ENCODE data around the gene CNOT1. TPM values are rescaled to one million over a fixed set of nuclear protein-coding genes. Genes with fewer than 3 reads are reported as not detected.
A peak's percentile ranks its signal among the peaks of the same experiment; 100 is the strongest.
"Not testable (repeated sequence)": the region's sequence is repeated elsewhere in the genome, so short reads cannot be mapped to it uniquely, and the experiment has no call there.

Gene CNOT1
- total RNA-seq, 2 experiments from 2014 or later: 245 to 283 TPM

- Mint-ChIP-seq H3K27ac (no peak overlapping the region), H3K36me3 (ENCODE audit: low read depth) (peaks cover 3% of the 10 kb centered on the region), H3K27me3 (peaks cover 11% of the 10 kb centered on the region), H3K9me3 (no peaks in the 10 kb centered on the region), H3K4me3 (no peak overlapping the region), H3K4me1 (peaks cover 13% of the 10 kb centered on the region)
- ChIA-PET POLR2A (no interaction called here), CTCF (interaction anchor here (0.9 kb wide), 1 partner anchor 47 kb away, joined by 4 read pairs; no protein-coding TSS in a partner anchor)
- DNase-seq: no peak
Measured at GRCh38 chr16:58634265-58634802, 4.7 kb upstream of the CNOT1 start.

GRCh38 chr16:58628845-58629732, 537 bp downstream of the CNOT1 start:
- POLR2A ChIA-PET: no interaction called here
- CTCF ChIA-PET: interaction anchor here (1.2 kb wide), 1 partner anchor 228 kb away, joined by 3 read pairs; no protein-coding TSS in a partner anchor
- H3K27me3 Mint-ChIP-seq: no peaks in the 10 kb centered on the region
- peaks cover 32% of the 10 kb centered on the region for H3K4me1 Mint-ChIP-seq
- DNase-seq: peak; percentile 67
- peaks cover 17% of the 10 kb centered on the region for H3K36me3 Mint-ChIP-seq (ENCODE audit: low read depth)
- H3K9me3 Mint-ChIP-seq: no peaks in the 10 kb centered on the region
- peak overlapping the region; percentile 100 for H3K27ac Mint-ChIP-seq
- peak overlapping the region; percentile 97 for H3K4me3 Mint-ChIP-seq

GRCh38 chr16:58624209-58624608, 5.4 kb downstream of the CNOT1 start:
- DNase-seq: no peak
- CTCF ChIA-PET: no interaction called here
- Mint-ChIP-seq H3K9me3 (no peaks in the 10 kb centered on the region), H3K4me3 (no peak overlapping the region), H3K36me3 (ENCODE audit: low read depth) (peaks cover 40% of the 10 kb centered on the region), H3K4me1 (peaks cover 27% of the 10 kb centered on the region), H3K27ac (no peak overlapping the region), H3K27me3 (no peaks in the 10 kb centered on the region)
- POLR2A ChIA-PET: no interaction called here

- Mint-ChIP-seq H3K4me1 (peaks cover 13% of the 10 kb centered on the region), H3K4me3 (no peak overlapping the region), H3K9me3 (no peaks in the 10 kb centered on the region), H3K27ac (no peak overlapping the region), H3K27me3 (no peaks in the 10 kb centered on the region), H3K36me3 (ENCODE audit: low read depth) (peaks cover 48% of the 10 kb centered on the region)
- ChIA-PET CTCF (interaction anchor here (1.0 kb wide), 1 partner anchor 27 kb away, joined by 4 read pairs; no protein-coding TSS in a partner anchor), POLR2A (no interaction called here)
- DNase-seq: no peak
Measured at GRCh38 chr16:58620396-58620795, 9.2 kb downstream of the CNOT1 start.

- CTCF ChIA-PET: no interaction called here
- Mint-ChIP-seq H3K4me1 (peaks cover 11% of the 10 kb centered on the region), H3K36me3 (ENCODE audit: low read depth) (peaks cover 37% of the 10 kb centered on the region), H3K9me3 (no peaks in the 10 kb centered on the region), H3K27ac (no peak overlapping the region), H3K27me3 (no peaks in the 10 kb centered on the region), H3K4me3 (no peak overlapping the region)
- POLR2A ChIA-PET: no interaction called here
- no peak for DNase-seq
Measured at GRCh38 chr16:58615280-58615679, 14.3 kb downstream of the CNOT1 start.

DNA sequence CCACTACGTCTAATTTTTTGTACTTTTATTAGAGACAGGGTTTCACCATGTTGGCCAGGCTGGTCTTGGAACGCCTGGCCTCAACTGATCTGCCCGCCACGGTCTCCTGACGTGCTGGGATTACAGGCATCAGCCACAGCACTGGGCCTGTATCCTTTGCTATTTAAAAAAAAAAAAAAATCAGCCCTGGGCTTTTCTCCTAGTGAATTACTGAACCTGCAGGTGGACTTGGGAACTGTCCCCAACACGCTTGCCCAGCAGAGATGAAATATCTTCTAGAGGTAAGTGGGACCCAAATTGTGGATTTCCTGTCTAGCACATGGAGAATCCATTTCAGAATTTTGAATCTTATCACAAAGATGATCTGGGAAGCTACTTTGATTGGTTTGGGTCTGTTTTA, 14.8 kb downstream of the CNOT1 start:
- ChIA-PET CTCF (no interaction called here), POLR2A (no interaction called here)
- Mint-ChIP-seq H3K36me3 (ENCODE audit: low read depth) (peaks cover 34% of the 10 kb centered on the region), H3K27me3 (no peaks in the 10 kb centered on the region), H3K4me1 (peaks cover 10% of the 10 kb centered on the region), H3K4me3 (no peak overlapping the region), H3K9me3 (no peaks in the 10 kb centered on the region), H3K27ac (no peak overlapping the region)
- no peak for DNase-seq

- CTCF ChIA-PET: no interaction called here
- peaks cover 31% of the 10 kb centered on the region for H3K36me3 Mint-ChIP-seq (ENCODE audit: low read depth)
- H3K4me1 Mint-ChIP-seq: peaks cover 9% of the 10 kb centered on the region
- H3K27ac Mint-ChIP-seq: no peak overlapping the region
- no peak overlapping the region for H3K4me3 Mint-ChIP-seq
- no peak for DNase-seq
- H3K9me3 Mint-ChIP-seq: no peaks in the 10 kb centered on the region
- POLR2A ChIA-PET: no interaction called here
- no peaks in the 10 kb centered on the region for H3K27me3 Mint-ChIP-seq
Measured at GRCh38 chr16:58614212-58614611, 15.4 kb downstream of the CNOT1 start.

DNA sequence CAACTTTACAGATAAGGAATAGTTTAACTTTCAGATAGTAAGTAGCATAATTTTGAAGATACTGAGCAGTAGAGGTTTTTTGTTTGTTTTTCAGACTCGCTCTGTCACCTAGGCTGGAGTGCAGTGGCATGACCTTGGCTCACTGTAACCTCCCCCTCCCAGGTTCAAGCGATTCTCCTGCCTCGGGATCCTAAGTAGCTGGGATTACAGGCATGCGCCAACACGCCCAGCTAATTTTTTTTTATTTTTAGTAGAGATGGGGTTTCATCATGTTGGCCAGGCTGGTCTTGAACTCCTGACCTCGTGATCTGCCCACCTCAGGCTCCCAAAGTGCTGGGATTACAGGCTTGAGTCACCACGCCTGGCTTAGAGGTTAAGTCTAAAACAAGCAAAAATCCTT, 16.7 kb downstream of the CNOT1 start:
- POLR2A ChIA-PET, DNase-seq, H3K27me3 Mint-ChIP-seq, H3K9me3 Mint-ChIP-seq, CTCF ChIA-PET, H3K27ac Mint-ChIP-seq, H3K4me3 Mint-ChIP-seq: not testable (repeated sequence)
- Mint-ChIP-seq H3K4me1 (peaks cover 14% of the 10 kb centered on the region), H3K36me3 (ENCODE audit: low read depth) (peaks cover 32% of the 10 kb centered on the region)

DNA sequence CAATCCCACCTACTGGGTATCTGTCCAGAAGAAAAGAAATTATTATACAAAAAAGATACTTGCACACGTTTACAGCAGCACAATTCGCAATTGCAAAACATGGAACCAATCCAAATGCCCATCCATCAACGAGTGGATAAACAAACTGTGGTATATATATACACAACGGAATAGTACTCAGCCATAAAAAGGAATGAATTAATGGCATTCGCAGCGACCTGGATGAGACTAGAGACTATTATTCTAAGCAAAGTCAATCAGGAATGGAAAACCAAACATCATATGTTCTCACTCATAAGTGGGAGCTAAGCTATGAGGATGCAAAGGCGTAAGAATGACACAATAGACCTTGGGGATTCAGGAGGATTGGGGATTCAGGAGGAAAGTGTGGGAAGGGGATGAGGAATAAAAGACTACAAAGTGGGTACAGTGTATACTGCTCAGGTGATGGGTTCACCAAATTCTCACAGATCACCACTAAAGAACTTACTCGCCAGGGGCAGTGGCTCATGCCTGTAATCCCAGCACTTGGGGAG, 21.0 kb downstream of the CNOT1 start:
- Mint-ChIP-seq H3K4me3 (no peak overlapping the region), H3K9me3 (peaks cover 3% of the 10 kb centered on the region), H3K36me3 (ENCODE audit: low read depth) (peaks cover 22% of the 10 kb centered on the region), H3K27ac (no peak overlapping the region), H3K4me1 (peaks cover 16% of the 10 kb centered on the region), H3K27me3 (no peaks in the 10 kb centered on the region)
- no peak for DNase-seq
- CTCF ChIA-PET: interaction anchor here (0.6 to 1.0 kb wide), 3 partner anchors 10 to 78 kb away, joined by 3 to 4 read pairs (median 3); no protein-coding TSS in a partner anchor
- POLR2A ChIA-PET: no interaction called here

DNA sequence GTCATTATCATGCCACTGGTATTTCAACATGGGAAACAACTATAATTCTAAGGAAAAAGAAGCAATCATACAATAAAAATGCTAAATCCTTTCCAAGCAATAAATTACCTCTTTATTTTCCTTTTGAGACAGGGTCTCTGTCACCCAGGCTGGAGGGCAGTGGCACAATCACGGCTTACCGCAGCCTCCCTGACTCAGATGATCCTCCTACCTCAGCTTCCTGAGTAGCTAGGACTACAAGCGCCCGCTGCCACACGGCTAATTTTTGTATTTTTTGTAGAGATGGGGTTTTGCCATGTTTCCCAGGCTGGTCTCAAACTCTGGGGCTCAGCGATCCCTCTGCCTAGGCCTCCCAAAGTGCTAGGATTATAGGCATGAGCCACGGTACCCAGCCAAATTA, 24.1 kb downstream of the CNOT1 start:
- ChIA-PET CTCF (no interaction called here), POLR2A (no interaction called here)
- no peak for DNase-seq
- no peaks in the 10 kb centered on the region for H3K27me3 Mint-ChIP-seq
- peaks cover 22% of the 10 kb centered on the region for H3K4me1 Mint-ChIP-seq
- H3K9me3 Mint-ChIP-seq: peaks cover 3% of the 10 kb centered on the region
- no peak overlapping the region for H3K27ac Mint-ChIP-seq
- no peak overlapping the region for H3K4me3 Mint-ChIP-seq
- peaks cover 18% of the 10 kb centered on the region for H3K36me3 Mint-ChIP-seq (ENCODE audit: low read depth)

GRCh38 chr16:58591083-58591482, 38.5 kb downstream of the CNOT1 start:
- no peak overlapping the region for H3K27ac Mint-ChIP-seq
- no peaks in the 10 kb centered on the region for H3K27me3 Mint-ChIP-seq
- ChIA-PET CTCF (no interaction called here), POLR2A (no interaction called here)
- H3K36me3 Mint-ChIP-seq (ENCODE audit: low read depth): peaks cover 57% of the 10 kb centered on the region
- no peaks in the 10 kb centered on the region for H3K9me3 Mint-ChIP-seq
- H3K4me1 Mint-ChIP-seq: peaks cover 14% of the 10 kb centered on the region
- no peak overlapping the region for H3K4me3 Mint-ChIP-seq
- no peak for DNase-seq

DNA sequence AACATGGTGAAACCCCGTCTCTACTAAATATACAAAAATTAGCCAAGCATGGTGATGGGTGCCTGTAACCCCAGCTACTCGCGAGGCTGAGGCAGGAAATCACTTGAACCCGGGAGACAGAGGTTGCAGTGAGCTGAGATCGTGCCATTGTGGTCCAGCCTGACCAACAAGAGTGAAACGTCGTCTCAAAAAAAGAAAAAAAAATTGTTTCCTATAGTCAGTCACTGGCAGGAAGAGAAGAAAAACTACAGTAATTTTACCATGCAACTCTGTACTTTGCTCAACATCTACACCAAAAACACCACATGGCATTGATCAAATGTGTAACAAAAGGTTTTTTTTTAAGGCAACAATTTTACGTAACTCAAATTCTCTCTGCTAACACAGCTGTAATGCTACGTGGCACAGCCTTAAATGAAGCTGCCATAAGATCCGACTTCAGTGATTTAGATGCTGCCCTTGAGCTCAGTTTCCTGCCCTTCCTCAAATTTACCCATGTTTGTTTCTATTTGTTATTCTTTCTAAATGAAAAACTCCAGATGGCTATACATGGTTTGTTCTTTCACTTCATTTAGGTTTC, 40.2 kb downstream of the CNOT1 start:
- H3K27ac Mint-ChIP-seq: peak overlapping the region; percentile 17
- ChIA-PET CTCF (interaction anchor here (1.2 to 1.6 kb wide), 4 partner anchors 9 to 72 kb away, joined by 3 read pairs; no protein-coding TSS in a partner anchor), POLR2A (no interaction called here)
- no peaks in the 10 kb centered on the region for H3K9me3 Mint-ChIP-seq
- peaks cover 11% of the 10 kb centered on the region for H3K4me1 Mint-ChIP-seq
- no peaks in the 10 kb centered on the region for H3K27me3 Mint-ChIP-seq
- H3K36me3 Mint-ChIP-seq (ENCODE audit: low read depth): peaks cover 64% of the 10 kb centered on the region
- H3K4me3 Mint-ChIP-seq: no peak overlapping the region
- no peak for DNase-seq

DNA sequence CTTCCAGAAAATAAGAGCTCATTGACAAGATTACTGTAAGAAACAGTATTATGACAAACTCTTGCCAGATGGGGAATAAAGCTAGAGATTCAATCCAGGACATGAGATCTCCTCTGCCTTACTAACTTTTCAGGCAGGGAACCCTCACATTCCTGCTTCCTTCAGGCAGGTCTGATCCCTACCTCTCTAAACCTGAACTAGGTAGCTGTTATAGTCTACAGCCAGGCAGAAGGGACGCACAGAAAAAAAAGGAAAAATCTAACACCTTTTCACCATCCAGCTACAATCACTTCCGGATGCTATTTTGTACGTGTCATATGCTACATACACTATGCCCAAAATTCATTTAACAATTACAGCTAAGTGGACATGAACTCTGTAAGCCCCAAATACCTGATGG, 41.2 kb downstream of the CNOT1 start:
- H3K9me3 Mint-ChIP-seq: no peaks in the 10 kb centered on the region
- no peak overlapping the region for H3K4me3 Mint-ChIP-seq
- POLR2A ChIA-PET: no interaction called here
- H3K27me3 Mint-ChIP-seq: no peaks in the 10 kb centered on the region
- H3K27ac Mint-ChIP-seq: no peak overlapping the region
- CTCF ChIA-PET: interaction anchor here (0.6 to 1.2 kb wide), 3 partner anchors 10 to 70 kb away, joined by 3 to 4 read pairs (median 3); no protein-coding TSS in a partner anchor
- peaks cover 64% of the 10 kb centered on the region for H3K36me3 Mint-ChIP-seq (ENCODE audit: low read depth)
- H3K4me1 Mint-ChIP-seq: peaks cover 11% of the 10 kb centered on the region
- DNase-seq: no peak

Measured in activated CD4-positive, alpha-beta T cell treated with anti-CD3 and anti-CD28 coated beads, Interleukin-2, amount 10 ng/mL, durations not matched to agents 7 days and 5 days (primary cell).